Measurements from ENCODE around the gene PIGN. TPM values are rescaled to one million over a fixed set of nuclear protein-coding genes. Genes with fewer than 3 reads are reported as not detected.

Gene PIGN
- total RNA-seq, 1 experiment from 2014 or later: 30.9 TPM

- no peaks in the 10 kb centered on the region for H3K79me2 ChIP-seq (ENCODE audit: insufficient read depth, low read length)
- TF ChIP-seq CTCF (conservative IDR thresholded peaks at IDR 0.05): no peak
- Mint-ChIP-seq H3K36me3 (ENCODE audit: insufficient read depth in 1 of 3, low read depth in 3 of 3) (0 out of 7 replicates have a peak, but pooled peaks cover 0 to 1% (median 0%) of the 10 kb centered on the region in 3 experiments), H3K27ac (no peak overlapping the region; a peak in 1 of 7 replicates), H3K4me3 (no peak overlapping the region), H3K9me3 (no peaks in the 10 kb centered on the region), H3K27me3 (ENCODE audit: low read depth) (no peaks in the 10 kb centered on the region), H3K4me1 (peaks cover 0 to 2% of the 10 kb centered on the region in 2 experiments; a peak in 1 of 4 replicates)
- no peak overlapping the region for H3T11ph ChIP-seq (ENCODE audit: low read length)
- no peak overlapping the region for H2BK120ac ChIP-seq (ENCODE audit: low read depth, low read length, poor library complexity, severe bottlenecking)
- H3K4me1 ChIP-seq (ENCODE audit: insufficient read depth, low read length): no peaks in the 10 kb centered on the region
- H3K23ac ChIP-seq (ENCODE audit: insufficient read length, low read depth, low read length): no peak overlapping the region
- H3K27ac ChIP-seq (ENCODE audit: insufficient read length, low read depth, low read length): no peak overlapping the region
- no peak overlapping the region for H3K9ac ChIP-seq (ENCODE audit: extremely low read depth, insufficient read length, low read length)
- no peaks in the 10 kb centered on the region for H3K27me3 ChIP-seq (ENCODE audit: insufficient read depth, low read length)
- no peak overlapping the region for H4K91ac ChIP-seq (ENCODE audit: insufficient read length, low read depth, low read length)
- DNase-seq: no peak
- no CpG with 5 or more reads among the region's 5 CpGs for WGBS (ENCODE audit: extremely low coverage, insufficient read length, low lambda C conversion rate)
- H3K4ac ChIP-seq (ENCODE audit: low read depth, low read length): no peak overlapping the region
- H3K56ac ChIP-seq (ENCODE audit: insufficient read length, low read depth, low read length): no peak overlapping the region
- no peak overlapping the region for H2AFZ ChIP-seq (ENCODE audit: low read length)
- H3K18ac ChIP-seq (ENCODE audit: insufficient read length, low read depth, low read length): no peak overlapping the region
- H3K23me2 ChIP-seq (ENCODE audit: insufficient read length, low read depth, low read length, poor library complexity, severe bottlenecking): no peaks in the 10 kb centered on the region
- H2BK12ac ChIP-seq (ENCODE audit: insufficient read length, low read depth, low read length): no peak overlapping the region
- no peak overlapping the region for H4K8ac ChIP-seq (replicated peaks; ENCODE audit: insufficient read length, low read depth, low read length)
- H2BK20ac ChIP-seq (ENCODE audit: low read depth, low read length, poor library complexity, severe bottlenecking): no peak overlapping the region
- no peak overlapping the region for H3K4me2 ChIP-seq (ENCODE audit: insufficient read depth, insufficient read length, low read length)
- H2BK15ac ChIP-seq (ENCODE audit: low read depth, low read length): no peak overlapping the region
- H3K14ac ChIP-seq (ENCODE audit: insufficient read depth, low read length): no peak overlapping the region
- peaks cover 2% of the 10 kb centered on the region for H4K20me1 ChIP-seq (ENCODE audit: control insufficient read depth, insufficient read depth, insufficient read length)
- no peaks in the 10 kb centered on the region for H3K9me3 ChIP-seq (ENCODE audit: control insufficient read depth, low read depth, low read length)
- no peak overlapping the region for H4K5ac ChIP-seq (ENCODE audit: insufficient read length, low read depth, low read length)
- H2AK5ac ChIP-seq (ENCODE audit: insufficient read length, low read length): no peak overlapping the region
- no peaks in the 10 kb centered on the region for H3K79me1 ChIP-seq (ENCODE audit: insufficient read depth, low read depth, low read length, poor library complexity, severe bottlenecking)
- H2BK5ac ChIP-seq (ENCODE audit: insufficient read length, low read length): no peak overlapping the region
Measured at GRCh38 chr18:62080172-62080900, 106.5 kb downstream of the PIGN start.

All from H9 (cell line).